ENCODE data around the gene SPCS1.
"Not testable (repeated sequence)": the region's sequence is repeated elsewhere in the genome, so short reads cannot be mapped to it uniquely, and the experiment has no call there.

The SPCS1 gene

GRCh38 chr3:52695798-52696671 is 9.9 kb upstream of the SPCS1 start:
- DNase-seq, result no peak

- DNase-seq, result peak in 1 of 2 experiments; percentile 19
Measured at GRCh38 chr3:52696830-52697631, 8.9 kb upstream of the SPCS1 start.

GRCh38 chr3:52697632-52697965 is 8.3 kb upstream of the SPCS1 start:
- no peak for DNase-seq

GRCh38 chr3:52703341-52703740 is 2.6 kb upstream of the SPCS1 start:
- DNase-seq, result no peak

- DNase-seq, result peak in 1 of 2 experiments; percentile 47
Measured at GRCh38 chr3:52704611-52705437, 1.1 kb upstream of the SPCS1 start.

- no peak for DNase-seq
Measured at GRCh38 chr3:52705438-52705687, 543 bp upstream of the SPCS1 start.

GRCh38 chr3:52707585-52707984 is 1.7 kb downstream of the SPCS1 start:
- DNase-seq, result no peak

GRCh38 chr3:52710512-52710911 is 4.6 kb downstream of the SPCS1 start:
- no peak for DNase-seq

GRCh38 chr3:52712291-52713212 is 6.6 kb downstream of the SPCS1 start:
- DNase-seq, result no peak

- DNase-seq, result no peak
Measured at GRCh38 chr3:52714335-52715302, 8.7 kb downstream of the SPCS1 start.

GRCh38 chr3:52715714-52716305 is 9.9 kb downstream of the SPCS1 start:
- DNase-seq, result peak; percentile 39 to 43

- DNase-seq, result no peak
Measured at GRCh38 chr3:52719618-52720017, 13.7 kb downstream of the SPCS1 start.

- peak; percentile 100 for DNase-seq
Measured at GRCh38 chr3:52721002-52721729, 15.3 kb downstream of the SPCS1 start.

- DNase-seq, result no peak
Measured at GRCh38 chr3:52721730-52722008, 15.8 kb downstream of the SPCS1 start.

- no peak for DNase-seq
Measured at GRCh38 chr3:52722491-52722890, 16.6 kb downstream of the SPCS1 start.

GRCh38 chr3:52723935-52724334 is 18.0 kb downstream of the SPCS1 start:
- DNase-seq, result no peak

GRCh38 chr3:52724511-52724910 is 18.6 kb downstream of the SPCS1 start:
- DNase-seq, result no peak

- DNase-seq, result not testable (repeated sequence)
Measured at GRCh38 chr3:52728753-52729152, 22.8 kb downstream of the SPCS1 start.

GRCh38 chr3:52730681-52731080 is 24.8 kb downstream of the SPCS1 start:
- peak; percentile 80 to 84 for DNase-seq

GRCh38 chr3:52731590-52731989 is 25.7 kb downstream of the SPCS1 start:
- no peak for DNase-seq

Data from Kasumi-1 (cell line).